ENCODE data around the gene GRHL1.

The GRHL1 gene

DNA sequence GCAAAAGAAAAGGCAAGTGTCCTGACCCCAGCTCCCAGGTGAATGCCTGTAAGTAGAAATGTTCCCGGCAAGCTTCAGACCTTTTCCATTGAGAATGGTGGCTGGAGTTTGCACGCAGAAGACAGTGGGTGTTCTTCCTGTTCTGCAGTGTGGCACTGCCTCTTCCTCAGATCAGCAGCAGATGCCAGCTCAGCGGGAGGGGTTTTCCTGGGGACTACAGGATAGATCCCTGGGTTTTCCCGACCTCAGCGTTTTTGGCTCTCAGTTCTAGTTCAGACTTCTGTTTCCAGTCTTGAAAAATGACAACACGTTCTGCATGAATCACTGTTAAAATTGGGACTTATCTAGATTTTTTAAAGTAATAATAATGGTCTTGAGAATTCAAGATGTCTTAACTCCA, 39.2 kb downstream of the GRHL1 start:
- no peak overlapping the region for H2BK15ac ChIP-seq (ENCODE audit: low read length)
- H2AK5ac ChIP-seq (ENCODE audit: low read depth, low read length), result no peak overlapping the region
- H2BK12ac ChIP-seq (ENCODE audit: low read length), result no peak overlapping the region
- no peak overlapping the region for H2BK5ac ChIP-seq (ENCODE audit: low read length)
- no peak overlapping the region for H3K23ac ChIP-seq (ENCODE audit: low read depth, low read length, poor library complexity)
- H3K36me3 ChIP-seq (replicated peaks in 1 of 2; ENCODE audit: control insufficient read depth in 2 of 2, insufficient read depth in 2 of 2, low read length in 2 of 2), result peaks cover 0 to 2% of the 10 kb centered on the region in 2 donors
- no peak overlapping the region for H3K4me2 ChIP-seq (ENCODE audit: insufficient read depth, low read length, poor library complexity, severe bottlenecking)
- H2BK120ac ChIP-seq (ENCODE audit: low read depth, low read length), result no peak overlapping the region
- no peaks in the 10 kb centered on the region for H3K27me3 ChIP-seq (ENCODE audit: control insufficient read depth in 3 of 3, insufficient read depth in 3 of 3, low read depth in 1 of 3, low read length in 3 of 3)
- H3K9me3 ChIP-seq (replicated peaks in 1 of 2; ENCODE audit: control insufficient read depth in 2 of 2, insufficient read depth in 1 of 2, low read depth in 1 of 2, low read length in 2 of 2), result no peaks in the 10 kb centered on the region
- H4K91ac ChIP-seq (ENCODE audit: low read depth, low read length, poor library complexity), result no peak overlapping the region
- WGBS, 2 donors (ENCODE audit: extremely low coverage in 2 of 2, insufficient read length in 2 of 2, insufficient replicate concordance in 1 of 2), result no CpG with 5 or more reads among the region's 6 CpGs
- H3K27ac ChIP-seq (replicated peaks; ENCODE audit: low read length), result no peak overlapping the region
- no peak overlapping the region for H3K14ac ChIP-seq (ENCODE audit: low read length)
- no peak overlapping the region for H2AFZ ChIP-seq (ENCODE audit: low read length)
- H4K8ac ChIP-seq (ENCODE audit: low read depth, low read length), result no peak overlapping the region
- no peaks in the 10 kb centered on the region for H3K79me1 ChIP-seq (ENCODE audit: low read depth, low read length)
- no peaks in the 10 kb centered on the region for H3K4me1 ChIP-seq (ENCODE audit: control insufficient read depth in 2 of 2, insufficient read depth in 1 of 2, low read depth in 1 of 2, low read length in 2 of 2)
- no peak overlapping the region for H3K9ac ChIP-seq (ENCODE audit: low read depth, low read length, poor library complexity)
- H3K4ac ChIP-seq (ENCODE audit: low read length), result no peak overlapping the region
- H3K4me3 ChIP-seq (ENCODE audit: low read length in 2 of 2), result no peak overlapping the region
- DNase-seq (ENCODE audit: low spot score), result no peak
- no peak overlapping the region for H3K18ac ChIP-seq (ENCODE audit: low read length)

GRCh38 chr2:9991221-9991620, 39.7 kb downstream of the GRHL1 start:
- H2BK5ac ChIP-seq (ENCODE audit: low read length), result no peak overlapping the region
- H2BK120ac ChIP-seq (ENCODE audit: low read depth, low read length), result no peak overlapping the region
- no peak overlapping the region for H3K18ac ChIP-seq (ENCODE audit: low read length)
- H3K14ac ChIP-seq (ENCODE audit: low read length), result no peak overlapping the region
- no peak for DNase-seq (ENCODE audit: low spot score)
- H3K9me3 ChIP-seq (replicated peaks in 1 of 2; ENCODE audit: control insufficient read depth in 2 of 2, insufficient read depth in 1 of 2, low read depth in 1 of 2, low read length in 2 of 2), result no peaks in the 10 kb centered on the region
- H3K4me1 ChIP-seq (ENCODE audit: control insufficient read depth in 2 of 2, insufficient read depth in 1 of 2, low read depth in 1 of 2, low read length in 2 of 2), result no peaks in the 10 kb centered on the region
- H3K36me3 ChIP-seq (replicated peaks in 1 of 2; ENCODE audit: control insufficient read depth in 2 of 2, insufficient read depth in 2 of 2, low read length in 2 of 2), result peaks cover 0 to 2% of the 10 kb centered on the region in 2 donors
- H3K27me3 ChIP-seq (ENCODE audit: control insufficient read depth in 3 of 3, insufficient read depth in 3 of 3, low read depth in 1 of 3, low read length in 3 of 3), result no peaks in the 10 kb centered on the region
- no peak overlapping the region for H2AFZ ChIP-seq (ENCODE audit: low read length)
- no peak overlapping the region for H3K4me3 ChIP-seq (ENCODE audit: low read length in 2 of 2)
- no peak overlapping the region for H3K4ac ChIP-seq (ENCODE audit: low read length)
- WGBS, 2 donors (ENCODE audit: extremely low coverage in 2 of 2, insufficient read length in 2 of 2, insufficient replicate concordance in 1 of 2), result no CpG with 5 or more reads among the region's 1 CpG
- H2BK15ac ChIP-seq (ENCODE audit: low read length), result no peak overlapping the region
- H3K27ac ChIP-seq (replicated peaks; ENCODE audit: low read length), result no peak overlapping the region
- H3K9ac ChIP-seq (ENCODE audit: low read depth, low read length, poor library complexity), result no peak overlapping the region
- no peak overlapping the region for H2AK5ac ChIP-seq (ENCODE audit: low read depth, low read length)
- H4K8ac ChIP-seq (ENCODE audit: low read depth, low read length), result no peak overlapping the region
- no peak overlapping the region for H3K23ac ChIP-seq (ENCODE audit: low read depth, low read length, poor library complexity)
- H2BK12ac ChIP-seq (ENCODE audit: low read length), result no peak overlapping the region
- no peak overlapping the region for H4K91ac ChIP-seq (ENCODE audit: low read depth, low read length, poor library complexity)
- no peak overlapping the region for H3K4me2 ChIP-seq (ENCODE audit: insufficient read depth, low read length, poor library complexity, severe bottlenecking)
- H3K79me1 ChIP-seq (ENCODE audit: low read depth, low read length), result no peaks in the 10 kb centered on the region

DNA sequence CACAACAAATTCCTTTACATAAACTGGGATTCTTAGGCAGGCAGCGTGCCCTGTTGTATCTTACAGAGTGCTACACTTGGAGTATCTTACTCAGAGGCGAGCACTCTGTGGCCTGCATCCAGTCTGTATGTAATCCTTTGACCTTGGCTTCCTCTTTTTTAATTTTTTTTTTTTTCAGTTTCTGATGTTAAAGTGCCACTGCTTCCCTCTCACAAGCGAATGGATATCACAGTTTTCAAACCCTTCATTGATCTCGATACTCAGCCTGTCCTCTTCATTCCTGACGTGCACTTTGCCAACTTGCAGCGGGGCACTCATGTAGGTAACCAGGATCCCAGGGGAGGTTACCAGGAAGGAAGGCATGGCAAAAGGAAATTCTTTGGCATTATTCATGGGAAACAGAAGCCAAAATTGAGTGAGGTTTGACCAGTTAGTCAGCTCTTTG, 40.4 kb downstream of the GRHL1 start:
- no peaks in the 10 kb centered on the region for H3K9me3 ChIP-seq (replicated peaks in 1 of 2; ENCODE audit: control insufficient read depth in 2 of 2, insufficient read depth in 1 of 2, low read depth in 1 of 2, low read length in 2 of 2)
- DNase-seq (ENCODE audit: low spot score), result no peak
- H3K27ac ChIP-seq (replicated peaks; ENCODE audit: low read length), result no peak overlapping the region
- H3K27me3 ChIP-seq (ENCODE audit: control insufficient read depth in 3 of 3, insufficient read depth in 3 of 3, low read depth in 1 of 3, low read length in 3 of 3), result no peaks in the 10 kb centered on the region
- H3K23ac ChIP-seq (ENCODE audit: low read depth, low read length, poor library complexity), result no peak overlapping the region
- no peaks in the 10 kb centered on the region for H3K4me1 ChIP-seq (ENCODE audit: control insufficient read depth in 2 of 2, insufficient read depth in 1 of 2, low read depth in 1 of 2, low read length in 2 of 2)
- H2BK15ac ChIP-seq (ENCODE audit: low read length), result no peak overlapping the region
- peaks cover 0 to 2% of the 10 kb centered on the region in 2 donors for H3K36me3 ChIP-seq (replicated peaks in 1 of 2; ENCODE audit: control insufficient read depth in 2 of 2, insufficient read depth in 2 of 2, low read length in 2 of 2)
- no peak overlapping the region for H3K9ac ChIP-seq (ENCODE audit: low read depth, low read length, poor library complexity)
- no peak overlapping the region for H2BK120ac ChIP-seq (ENCODE audit: low read depth, low read length)
- no peak overlapping the region for H3K14ac ChIP-seq (ENCODE audit: low read length)
- no peak overlapping the region for H2AK5ac ChIP-seq (ENCODE audit: low read depth, low read length)
- H4K91ac ChIP-seq (ENCODE audit: low read depth, low read length, poor library complexity), result no peak overlapping the region
- no peak overlapping the region for H2BK12ac ChIP-seq (ENCODE audit: low read length)
- H2AFZ ChIP-seq (ENCODE audit: low read length), result no peak overlapping the region
- H2BK5ac ChIP-seq (ENCODE audit: low read length), result no peak overlapping the region
- H3K18ac ChIP-seq (ENCODE audit: low read length), result no peak overlapping the region
- H4K8ac ChIP-seq (ENCODE audit: low read depth, low read length), result no peak overlapping the region
- no CpG with 5 or more reads among the region's 6 CpGs for WGBS, 2 donors (ENCODE audit: extremely low coverage in 2 of 2, insufficient read length in 2 of 2, insufficient replicate concordance in 1 of 2)
- H3K4me3 ChIP-seq (ENCODE audit: low read length in 2 of 2), result no peak overlapping the region
- no peak overlapping the region for H3K4ac ChIP-seq (ENCODE audit: low read length)
- no peaks in the 10 kb centered on the region for H3K79me1 ChIP-seq (ENCODE audit: low read depth, low read length)
- H3K4me2 ChIP-seq (ENCODE audit: insufficient read depth, low read length, poor library complexity, severe bottlenecking), result no peak overlapping the region

DNA sequence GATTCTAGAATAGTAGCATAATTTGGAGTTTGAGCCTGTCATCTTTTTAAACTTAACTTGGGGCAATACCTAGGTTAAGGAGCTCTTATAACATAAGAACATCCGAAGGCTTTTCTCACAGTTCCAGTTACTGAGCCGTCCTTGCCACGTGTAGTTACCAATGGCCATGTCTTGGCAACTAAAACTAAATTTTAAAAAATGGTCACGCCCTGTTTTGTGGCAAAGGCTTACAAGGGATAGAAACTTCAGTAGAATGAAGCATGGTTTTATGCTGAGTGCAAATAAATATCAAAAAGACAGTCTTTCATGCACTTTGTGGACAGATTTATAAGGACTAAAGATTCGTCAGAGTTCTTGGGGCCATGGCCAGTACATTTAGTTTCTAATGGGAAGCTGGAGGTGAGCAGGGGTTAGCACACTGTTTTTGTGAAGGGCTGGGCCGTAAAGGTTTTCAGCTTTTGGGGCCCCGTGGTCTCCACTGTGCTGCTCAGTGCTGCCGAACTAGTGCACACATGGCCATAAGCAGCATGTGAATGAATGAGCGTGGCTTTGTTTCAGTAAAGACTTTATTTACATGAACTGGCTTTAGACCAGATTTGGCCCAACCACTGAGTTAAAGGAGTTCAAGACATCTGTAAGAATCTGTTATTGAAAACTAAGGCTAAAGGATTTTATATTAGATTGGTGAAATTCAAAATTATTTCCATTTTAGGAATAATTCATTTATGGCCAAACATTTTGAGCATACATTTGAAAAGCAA, 41.1 kb downstream of the GRHL1 start:
- Histone ChIP-seq H3K36me3 (replicated peaks in 1 of 2; ENCODE audit: control insufficient read depth in 2 of 2, insufficient read depth in 2 of 2, low read length in 2 of 2) (peaks cover 0 to 1% of the 10 kb centered on the region in 2 donors), H2AFZ (ENCODE audit: low read length) (no peak overlapping the region), H3K27ac (replicated peaks; ENCODE audit: low read length) (no peak overlapping the region), H3K23ac (ENCODE audit: low read depth, low read length, poor library complexity) (no peak overlapping the region), H2BK12ac (ENCODE audit: low read length) (no peak overlapping the region), H3K4me1 (ENCODE audit: control insufficient read depth in 2 of 2, insufficient read depth in 1 of 2, low read depth in 1 of 2, low read length in 2 of 2) (no peaks in the 10 kb centered on the region), H2BK120ac (ENCODE audit: low read depth, low read length) (no peak overlapping the region), H2BK15ac (ENCODE audit: low read length) (no peak overlapping the region), H3K4me3 (ENCODE audit: low read length in 2 of 2) (no peak overlapping the region), H3K4ac (ENCODE audit: low read length) (no peak overlapping the region), H2BK5ac (ENCODE audit: low read length) (no peak overlapping the region), H3K4me2 (ENCODE audit: insufficient read depth, low read length, poor library complexity, severe bottlenecking) (no peak overlapping the region), H3K18ac (ENCODE audit: low read length) (no peak overlapping the region), H3K79me1 (ENCODE audit: low read depth, low read length) (no peaks in the 10 kb centered on the region), H3K27me3 (ENCODE audit: control insufficient read depth in 3 of 3, insufficient read depth in 3 of 3, low read depth in 1 of 3, low read length in 3 of 3) (no peaks in the 10 kb centered on the region), H3K9ac (ENCODE audit: low read depth, low read length, poor library complexity) (no peak overlapping the region), H4K91ac (ENCODE audit: low read depth, low read length, poor library complexity) (no peak overlapping the region), H2AK5ac (ENCODE audit: low read depth, low read length) (no peak overlapping the region), H3K14ac (ENCODE audit: low read length) (no peak overlapping the region), H4K8ac (ENCODE audit: low read depth, low read length) (no peak overlapping the region), H3K9me3 (replicated peaks in 1 of 2; ENCODE audit: control insufficient read depth in 2 of 2, insufficient read depth in 1 of 2, low read depth in 1 of 2, low read length in 2 of 2) (no peaks in the 10 kb centered on the region)
- no CpG with 5 or more reads among the region's 9 CpGs for WGBS, 2 donors (ENCODE audit: extremely low coverage in 2 of 2, insufficient read length in 2 of 2, insufficient replicate concordance in 1 of 2)
- no peak for DNase-seq (ENCODE audit: low spot score)
